ENCODE measurements around the gene MYBBP1A. TPM values are rescaled to one million over a fixed set of nuclear protein-coding genes. Genes with fewer than 3 reads are reported as not detected.

The MYBBP1A gene
- total RNA-seq, 1 donor from 2014 or later, result 87.3 TPM

GRCh38 chr17:4550534-4551039 is 4.6 kb downstream of the MYBBP1A start:
- intact Hi-C loops (cut with micrococcal nuclease), result no loop called here

- intact Hi-C loops (cut with micrococcal nuclease), result no loop called here
These were observed 5.2 kb downstream of the MYBBP1A start for GRCh38 chr17:4549781-4550533.

- intact Hi-C loops (cut with micrococcal nuclease), result no loop called here
These were observed 6.3 kb downstream of the MYBBP1A start for GRCh38 chr17:4548721-4549531.

GRCh38 chr17:4548061-4548461 is 7.1 kb downstream of the MYBBP1A start:
- intact Hi-C loops (cut with micrococcal nuclease), result no loop called here

- intact Hi-C loops (cut with micrococcal nuclease), result no loop called here
These were observed 7.9 kb downstream of the MYBBP1A start for GRCh38 chr17:4547118-4547906.

- intact Hi-C loops (cut with micrococcal nuclease), result no loop called here
These were observed 9.8 kb downstream of the MYBBP1A start for GRCh38 chr17:4545217-4545951.

GRCh38 chr17:4544951-4545216 is 10.3 kb downstream of the MYBBP1A start:
- intact Hi-C loops (cut with micrococcal nuclease), result no loop called here

GRCh38 chr17:4544135-4544950 is 10.8 kb downstream of the MYBBP1A start:
- intact Hi-C loops (cut with micrococcal nuclease), result no loop called here

GRCh38 chr17:4543557-4544026 is 11.6 kb downstream of the MYBBP1A start:
- intact Hi-C loops (cut with micrococcal nuclease), result no loop called here

- intact Hi-C loops (cut with micrococcal nuclease), result no loop called here
These were observed 12.4 kb downstream of the MYBBP1A start for GRCh38 chr17:4542726-4543191.

GRCh38 chr17:4542003-4542725 is 13.0 kb downstream of the MYBBP1A start:
- intact Hi-C loops (cut with micrococcal nuclease), result no loop called here

- intact Hi-C loops (cut with micrococcal nuclease), result no loop called here
These were observed 13.7 kb downstream of the MYBBP1A start for GRCh38 chr17:4541328-4542002.

- intact Hi-C loops (cut with micrococcal nuclease), result no loop called here
These were observed 14.4 kb downstream of the MYBBP1A start for GRCh38 chr17:4540687-4541327.

GRCh38 chr17:4540224-4540651 is 14.9 kb downstream of the MYBBP1A start:
- intact Hi-C loops (cut with micrococcal nuclease), result no loop called here

GRCh38 chr17:4539576-4540223 is 15.5 kb downstream of the MYBBP1A start:
- intact Hi-C loops (cut with micrococcal nuclease), result no loop called here

- intact Hi-C loops (cut with micrococcal nuclease), result no loop called here
These were observed 16.2 kb downstream of the MYBBP1A start for GRCh38 chr17:4539025-4539424.

GRCh38 chr17:4538236-4539002 is 16.8 kb downstream of the MYBBP1A start:
- intact Hi-C loops (cut with micrococcal nuclease), result no loop called here
